ENCODE data around the gene EXOC6.

EXOC6 gene

GRCh38 chr10:93064874-93065660, 216.7 kb downstream of the EXOC6 start:
- no peak for DNase-seq (ENCODE audit: low read depth)

- DNase-seq (ENCODE audit: low read depth) = no peak
Measured at GRCh38 chr10:93065675-93066543, 217.6 kb downstream of the EXOC6 start.

- DNase-seq (ENCODE audit: low read depth) = no peak
Measured at GRCh38 chr10:93066544-93066913, 218.2 kb downstream of the EXOC6 start.

- no peak for DNase-seq (ENCODE audit: low read depth)
Measured at GRCh38 chr10:93067443-93068365, 219.4 kb downstream of the EXOC6 start.

- DNase-seq (ENCODE audit: low read depth) = peak; percentile 29
Measured at GRCh38 chr10:93068411-93069244, 220.3 kb downstream of the EXOC6 start.

GRCh38 chr10:93069245-93069561, 220.9 kb downstream of the EXOC6 start:
- no peak for DNase-seq (ENCODE audit: low read depth)

- no peak for DNase-seq (ENCODE audit: low read depth)
Measured at GRCh38 chr10:93070378-93071176, 222.3 kb downstream of the EXOC6 start.

GRCh38 chr10:93071177-93071472, 222.8 kb downstream of the EXOC6 start:
- no peak for DNase-seq (ENCODE audit: low read depth)

- no peak for DNase-seq (ENCODE audit: low read depth)
Measured at GRCh38 chr10:93071674-93072224, 223.4 kb downstream of the EXOC6 start.

- no peak for DNase-seq (ENCODE audit: low read depth)
Measured at GRCh38 chr10:93072225-93072712, 223.9 kb downstream of the EXOC6 start.

GRCh38 chr10:93072713-93073538, 224.6 kb downstream of the EXOC6 start:
- no peak for DNase-seq (ENCODE audit: low read depth)

GRCh38 chr10:93073539-93074146, 225.3 kb downstream of the EXOC6 start, which contains the start of gene CYP26A1:
Gene CYP26A1 (plus strand): TSS chr10:93073893. CDS start chr10:93073935, 42 bp downstream.
- no peak for DNase-seq (ENCODE audit: low read depth)

GRCh38 chr10:93074147-93074596, 225.9 kb downstream of the EXOC6 start:
- DNase-seq (ENCODE audit: low read depth) = no peak

- no peak for DNase-seq (ENCODE audit: low read depth)
Measured at GRCh38 chr10:93074597-93075368, 226.5 kb downstream of the EXOC6 start.

- DNase-seq (ENCODE audit: low read depth) = no peak
Measured at GRCh38 chr10:93075369-93076221, 227.3 kb downstream of the EXOC6 start.

- no peak for DNase-seq (ENCODE audit: low read depth)
Measured at GRCh38 chr10:93076871-93077270, 228.6 kb downstream of the EXOC6 start.

GRCh38 chr10:93077860-93078337, 229.6 kb downstream of the EXOC6 start:
- no peak for DNase-seq (ENCODE audit: low read depth)

Measured in fibroblast of gingiva (primary cell).